Peyer's patch (tissue), 4 donors: Measurements from ENCODE around the gene CNST. TPM values are rescaled to one million over a fixed set of nuclear protein-coding genes. Genes with fewer than 3 reads are reported as not detected.

ENCODE experiments used
- DNase-seq, 3 donors: peaks; one replicate each; pipeline ENCODE4 v3.0.0-alpha.2; 2017 to 2019
- H3K27ac ChIP-seq, 4 donors: fragments of 200-600 bp; sonication (generic); one replicate each; pipeline ENCODE4 v1.5.1; 2016 to 2019
- H3K27me3 ChIP-seq, 2 donors: fragments of 200-600 bp; sonication (generic); one replicate each; pipeline ENCODE4 v1.5.1; 2019
- H3K36me3 ChIP-seq, 3 donors: fragments of 200-600 bp; sonication (generic); one replicate each; pipeline ENCODE4 v1.5.1; 2016 to 2019
- H3K4me1 ChIP-seq, 4 donors: fragments of 200-600 bp; sonication (generic); one replicate each; pipeline ENCODE4 v1.5.1; 2016 to 2019
- H3K4me3 ChIP-seq, 4 donors: fragments of 200-600 bp; sonication (generic); 1 replicate in 3 of 4; 2 replicates in 1 of 4; pipeline ENCODE4 v1.5.1; 2016 to 2019; ENCODE audit warnings: mild to moderate bottlenecking in 1 of 4
- H3K9me3 ChIP-seq, 4 donors: fragments of 200-600 bp; sonication (generic); one replicate each; pipeline ENCODE4 v1.5.1; 2016 to 2019; ENCODE audit warnings: mild to moderate bottlenecking in 1 of 4
- POLR2A ChIP-seq, 2 donors: fragments of 450-650 bp; IDR thresholded peaks; one replicate each; pipeline ENCODE4 v1.5.1; 2017; ENCODE audit warnings: antibody characterized with exemption in 2 of 2, mild to moderate bottlenecking in 2 of 2, moderate library complexity in 2 of 2
- total RNA-seq, 4 donors: library from RNA; depleted of rRNA; stranded (reverse); fragments of >200 nt; gene quantifications; one replicate each; pipeline ENCODE4 v1.1.0, GENCODE V29; 2016
- TF ChIP-seq, protein P1 (sequence below), 6 experiments: fragments of 450-650 bp in 4 of 6; fragments of 200-600 bp in 2 of 6; sonication (generic) in 1 of 6; IDR thresholded peaks; one replicate each; pipeline ENCODE4 v1.5.1; 2017 to 2019; ENCODE audit warnings: antibody characterized with exemption in 6 of 6, mild to moderate bottlenecking in 3 of 6, moderate library complexity in 1 of 6

Gene CNST
- total RNA-seq, 4 donors from 2014 or later, result 62.0 to 75.7 (median 69.8) TPM

DNA sequence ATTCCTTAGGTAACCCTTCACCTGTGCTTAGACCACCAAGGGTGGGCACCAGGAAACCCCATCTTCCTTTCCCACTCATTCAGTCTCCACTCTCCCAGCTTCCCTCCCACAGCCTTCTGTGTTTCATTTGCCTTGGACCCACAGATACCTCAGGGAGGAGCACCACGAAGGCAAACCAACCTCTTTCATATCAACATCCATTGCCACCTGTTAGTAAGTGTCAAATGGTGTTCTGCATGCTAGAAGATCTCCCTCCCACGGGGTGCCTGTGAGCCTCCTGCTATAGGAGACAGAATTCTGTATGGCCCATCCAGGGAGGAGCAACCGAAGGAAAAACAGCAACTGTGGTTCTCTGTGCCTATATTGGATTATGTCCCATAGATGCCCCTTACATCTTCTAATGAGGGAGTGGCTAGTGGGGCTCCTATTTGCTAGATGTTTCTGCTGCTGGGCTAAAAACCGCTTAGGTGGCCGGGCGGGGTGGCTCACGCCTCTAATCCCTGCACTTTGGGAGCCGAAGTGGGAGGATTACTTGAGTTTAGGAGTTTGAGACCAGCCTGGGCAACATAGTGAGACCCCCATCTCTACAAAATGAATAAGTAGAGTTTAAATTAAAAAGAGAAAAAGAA, 132.3 kb downstream of the CNST start:
- no peaks in the 10 kb centered on the region for H3K36me3 ChIP-seq
- no peak for DNase-seq
- H3K4me1 ChIP-seq, result peaks cover 0 to 19% (median 0%) of the 10 kb centered on the region in 4 donors
- peak overlapping the region in 3 of 4 donors; percentile 24 to 31 (median 24) for H3K4me3 ChIP-seq
- no peaks in the 10 kb centered on the region for H3K27me3 ChIP-seq
- no peak for TF ChIP-seq POLR2A (IDR thresholded peaks at IDR 0.05)
- TF ChIP-seq, protein P1, sequence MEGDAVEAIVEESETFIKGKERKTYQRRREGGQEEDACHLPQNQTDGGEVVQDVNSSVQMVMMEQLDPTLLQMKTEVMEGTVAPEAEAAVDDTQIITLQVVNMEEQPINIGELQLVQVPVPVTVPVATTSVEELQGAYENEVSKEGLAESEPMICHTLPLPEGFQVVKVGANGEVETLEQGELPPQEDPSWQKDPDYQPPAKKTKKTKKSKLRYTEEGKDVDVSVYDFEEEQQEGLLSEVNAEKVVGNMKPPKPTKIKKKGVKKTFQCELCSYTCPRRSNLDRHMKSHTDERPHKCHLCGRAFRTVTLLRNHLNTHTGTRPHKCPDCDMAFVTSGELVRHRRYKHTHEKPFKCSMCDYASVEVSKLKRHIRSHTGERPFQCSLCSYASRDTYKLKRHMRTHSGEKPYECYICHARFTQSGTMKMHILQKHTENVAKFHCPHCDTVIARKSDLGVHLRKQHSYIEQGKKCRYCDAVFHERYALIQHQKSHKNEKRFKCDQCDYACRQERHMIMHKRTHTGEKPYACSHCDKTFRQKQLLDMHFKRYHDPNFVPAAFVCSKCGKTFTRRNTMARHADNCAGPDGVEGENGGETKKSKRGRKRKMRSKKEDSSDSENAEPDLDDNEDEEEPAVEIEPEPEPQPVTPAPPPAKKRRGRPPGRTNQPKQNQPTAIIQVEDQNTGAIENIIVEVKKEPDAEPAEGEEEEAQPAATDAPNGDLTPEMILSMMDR (IDR thresholded peaks at IDR 0.05), result no peak
- peak overlapping the region; percentile 13 to 51 (median 30) for H3K27ac ChIP-seq
- H3K9me3 ChIP-seq, result no peaks in the 10 kb centered on the region

DNA sequence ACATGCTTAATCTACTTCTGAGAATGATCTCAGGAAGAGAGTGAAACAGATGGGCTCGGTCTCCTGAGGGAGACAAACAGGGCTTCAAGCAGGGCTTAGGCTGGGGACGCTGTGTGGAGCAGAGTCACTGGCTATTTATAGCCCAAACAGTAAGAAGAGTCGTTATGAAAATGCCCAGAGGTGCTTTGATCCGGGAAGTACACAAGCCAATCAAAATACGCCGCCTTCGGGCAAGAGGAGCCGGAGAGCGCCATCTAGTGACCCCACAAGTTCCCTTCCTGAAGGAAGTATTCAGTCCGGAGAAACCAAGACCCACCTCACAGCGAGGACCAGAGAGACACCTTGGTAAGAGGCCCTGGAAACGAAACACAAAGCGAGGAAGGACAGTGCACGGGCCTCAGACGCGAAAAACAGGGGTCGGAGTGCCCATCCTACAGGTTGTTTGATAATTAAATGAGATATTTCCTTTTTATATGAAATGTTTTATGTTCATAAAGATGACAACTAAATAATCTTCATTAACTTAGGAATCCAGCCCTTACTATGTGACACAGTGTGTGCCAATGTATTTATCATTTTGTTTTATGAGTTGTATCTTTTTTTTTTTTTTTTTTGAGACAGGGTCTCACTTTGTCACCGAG, 133.0 kb downstream of the CNST start:
- peak; percentile 82 to 97 (median 82) for DNase-seq
- Histone ChIP-seq H3K9me3 (no peaks in the 10 kb centered on the region), H3K36me3 (no peaks in the 10 kb centered on the region), H3K4me3 (peak overlapping the region in 3 of 4 donors; percentile 24 to 31 (median 24)), H3K27ac (peak overlapping the region; percentile 13 to 51 (median 30)), H3K4me1 (peaks cover 0 to 19% (median 0%) of the 10 kb centered on the region in 4 donors), H3K27me3 (no peaks in the 10 kb centered on the region)
- peak in 1 of 2 donors; percentile 39 for TF ChIP-seq POLR2A (IDR thresholded peaks at IDR 0.05)
- TF ChIP-seq, protein P1 (IDR thresholded peaks at IDR 0.05), result peak; percentile 43 to 89 (median 82)

GRCh38 chr1:246703581-246703980, 137.3 kb downstream of the CNST start:
- peak in 1 of 3 donors; percentile 58 for DNase-seq
- Histone ChIP-seq H3K4me3 (no peak overlapping the region), H3K9me3 (no peaks in the 10 kb centered on the region), H3K4me1 (peaks cover 0 to 3% (median 0%) of the 10 kb centered on the region in 4 donors), H3K27ac (no peak overlapping the region), H3K27me3 (no peaks in the 10 kb centered on the region), H3K36me3 (no peaks in the 10 kb centered on the region)
- TF ChIP-seq, protein P1 (IDR thresholded peaks at IDR 0.05), result no peak
- no peak for TF ChIP-seq POLR2A (IDR thresholded peaks at IDR 0.05)

DNA sequence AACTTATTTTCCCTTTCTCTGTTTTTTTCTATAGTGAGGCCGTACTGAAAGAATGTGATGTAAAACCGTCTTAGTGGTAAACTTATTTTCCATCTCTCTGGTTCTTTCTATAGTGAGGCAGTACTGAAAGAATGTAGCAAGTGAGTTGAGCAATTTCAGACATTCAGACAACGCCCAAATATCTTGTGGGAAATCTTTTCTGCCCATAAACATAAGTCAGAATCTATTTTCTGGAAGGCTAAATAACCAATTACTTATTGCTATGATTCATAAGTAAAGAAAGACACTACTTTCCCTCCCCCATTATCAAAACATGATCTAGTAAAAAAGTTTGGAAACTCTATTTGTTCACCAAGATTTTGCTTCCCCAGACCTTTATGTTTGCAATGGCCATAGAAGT, 139.1 kb downstream of the CNST start:
- DNase-seq, result no peak
- no peak overlapping the region for H3K27ac ChIP-seq
- H3K4me1 ChIP-seq, result peaks cover 0 to 12% (median 0%) of the 10 kb centered on the region in 4 donors
- no peaks in the 10 kb centered on the region for H3K9me3 ChIP-seq
- no peak overlapping the region for H3K4me3 ChIP-seq
- no peaks in the 10 kb centered on the region for H3K27me3 ChIP-seq
- no peaks in the 10 kb centered on the region for H3K36me3 ChIP-seq
- TF ChIP-seq, protein P1 (IDR thresholded peaks at IDR 0.05), result no peak
- no peak for TF ChIP-seq POLR2A (IDR thresholded peaks at IDR 0.05)

DNA sequence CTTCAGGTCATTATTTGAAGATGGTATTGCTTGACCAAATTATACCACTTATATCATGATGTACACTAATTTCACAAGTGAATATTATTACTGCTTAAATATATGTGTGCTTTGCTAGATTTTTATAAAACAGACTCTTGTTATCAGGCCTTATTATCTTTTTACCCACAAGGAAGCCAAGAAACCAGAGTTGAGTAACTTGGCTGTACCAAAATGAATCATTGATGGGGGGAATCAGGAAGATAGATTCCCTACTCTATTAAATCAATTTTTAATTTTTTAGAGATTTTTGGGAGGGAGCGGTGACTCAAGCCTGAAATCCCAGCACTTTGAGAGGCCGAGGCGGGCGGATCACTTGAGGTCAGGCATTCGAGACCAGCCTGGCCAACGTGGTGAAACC, 141.9 kb downstream of the CNST start:
- no peak for DNase-seq
- no peak overlapping the region for H3K27ac ChIP-seq
- H3K27me3 ChIP-seq, result no peaks in the 10 kb centered on the region
- TF ChIP-seq, protein P1 (IDR thresholded peaks at IDR 0.05), result no peak
- no peak for TF ChIP-seq POLR2A (IDR thresholded peaks at IDR 0.05)
- H3K4me1 ChIP-seq, result peaks cover 0 to 13% (median 0%) of the 10 kb centered on the region in 4 donors
- H3K9me3 ChIP-seq, result no peaks in the 10 kb centered on the region
- no peak overlapping the region for H3K4me3 ChIP-seq
- H3K36me3 ChIP-seq, result no peaks in the 10 kb centered on the region
